HEK293 (cell line): Measurements from ENCODE around the gene CSNK1E.
A peak's percentile ranks its signal among the peaks of the same experiment; 100 is the strongest.

Source experiments
- EGR2 ChIP-seq: fragments of 450-650 bp; formaldehyde crosslinking; IDR thresholded peaks from 2 replicates; pipeline ENCODE4 v1.5.1; 2016; ENCODE audit warnings: low read depth, missing biosample characterization, missing genetic modification characterization
- IKZF3 ChIP-seq: fragments of 450-650 bp; IDR thresholded peaks from 2 replicates; pipeline ENCODE4 v1.5.0; 2018; ENCODE audit warnings: missing biosample characterization, mild to moderate bottlenecking, missing genetic modification characterization, moderate library complexity
- PRDM1 ChIP-seq: fragments of 450-650 bp; formaldehyde crosslinking; IDR thresholded peaks from 2 replicates; pipeline ENCODE4; 2016; ENCODE audit warnings: missing biosample characterization, missing genetic modification characterization
- PRDM4 ChIP-seq: fragments of 450-650 bp; formaldehyde crosslinking; IDR thresholded peaks from 2 replicates; pipeline ENCODE4 v1.5.1; 2017; ENCODE audit warnings: missing biosample characterization, missing genetic modification characterization
- REPIN1 ChIP-seq: fragments of 450-650 bp; formaldehyde crosslinking; IDR thresholded peaks from 2 replicates; pipeline ENCODE4 v1.5.1; 2017; ENCODE audit warnings: missing biosample characterization, missing genetic modification characterization, low read depth
- SP2 ChIP-seq: fragments of 450-650 bp; formaldehyde crosslinking; IDR thresholded peaks from 2 replicates; pipeline ENCODE4 v1.5.1; 2016; ENCODE audit warnings: missing biosample characterization, missing genetic modification characterization
- TRIM28 ChIP-seq: IDR thresholded peaks from 2 replicates; pipeline ENCODE4 v1.6.1; 2011; ENCODE audit warnings: low read length, control low read depth, borderline replicate concordance
- ZBTB17 ChIP-seq: fragments of 450-650 bp; formaldehyde crosslinking; IDR thresholded peaks from 2 replicates; pipeline ENCODE4 v1.5.1; 2016; ENCODE audit warnings: missing biosample characterization, missing genetic modification characterization
- ZEB2 ChIP-seq: fragments of 450-650 bp; formaldehyde crosslinking; IDR thresholded peaks from 2 replicates; pipeline ENCODE4 v1.5.1; 2016; ENCODE audit warnings: missing biosample characterization, missing genetic modification characterization
- ZFP41 ChIP-seq: fragments of 450-650 bp; formaldehyde crosslinking; IDR thresholded peaks from 2 replicates; pipeline ENCODE4 v1.5.1; 2016; ENCODE audit warnings: missing biosample characterization, missing genetic modification characterization, borderline replicate concordance
- ZNF133 ChIP-seq: fragments of 450-650 bp; formaldehyde crosslinking; IDR thresholded peaks from 2 replicates; pipeline ENCODE4 v1.5.1; 2016; ENCODE audit warnings: missing biosample characterization, missing genetic modification characterization
- ZNF202 ChIP-seq: fragments of 450-650 bp; formaldehyde crosslinking; IDR thresholded peaks from 2 replicates; pipeline ENCODE4 v1.5.1; 2016; ENCODE audit warnings: missing biosample characterization, missing genetic modification characterization, borderline replicate concordance
- ZNF391 ChIP-seq: fragments of 450-650 bp; formaldehyde crosslinking; IDR thresholded peaks from 2 replicates; pipeline ENCODE4 v1.5.1; 2016; ENCODE audit warnings: low read depth, missing biosample characterization, missing genetic modification characterization, borderline replicate concordance
- ZNF501 ChIP-seq: fragments of 450-650 bp; formaldehyde crosslinking; IDR thresholded peaks from 2 replicates; pipeline ENCODE4 v1.5.1; 2016; ENCODE audit warnings: missing biosample characterization, missing genetic modification characterization
- ZNF510 ChIP-seq: fragments of 450-650 bp; formaldehyde crosslinking; IDR thresholded peaks from 2 replicates; pipeline ENCODE4 v1.5.1; 2018; ENCODE audit warnings: mild to moderate bottlenecking, missing genetic modification characterization, missing biosample characterization; ENCODE audit not compliant: insufficient replicate concordance
- ZNF548 ChIP-seq: fragments of 450-650 bp; formaldehyde crosslinking; IDR thresholded peaks from 2 replicates; pipeline ENCODE4 v1.5.1; 2016; ENCODE audit warnings: missing biosample characterization, missing genetic modification characterization
- ZNF558 ChIP-seq: fragments of 450-650 bp; formaldehyde crosslinking; IDR thresholded peaks from 2 replicates; pipeline ENCODE4 v1.5.1; 2016; ENCODE audit warnings: missing biosample characterization, missing genetic modification characterization
- ZNF560 ChIP-seq: fragments of 450-650 bp; formaldehyde crosslinking; IDR thresholded peaks from 2 replicates; pipeline ENCODE4 v1.5.1; 2017; ENCODE audit warnings: missing biosample characterization, missing genetic modification characterization, borderline replicate concordance
- ZNF610 ChIP-seq: fragments of 450-650 bp; formaldehyde crosslinking; IDR thresholded peaks from 2 replicates; pipeline ENCODE4 v1.5.1; 2016; ENCODE audit warnings: missing biosample characterization, missing genetic modification characterization, borderline replicate concordance
- ZNF623 ChIP-seq: fragments of 450-650 bp; formaldehyde crosslinking; IDR thresholded peaks from 2 replicates; pipeline ENCODE4 v1.5.1; 2016; ENCODE audit warnings: missing biosample characterization, missing genetic modification characterization
- ZSCAN23 ChIP-seq: fragments of 450-650 bp; formaldehyde crosslinking; IDR thresholded peaks from 2 replicates; pipeline ENCODE4 v1.5.1; 2016; ENCODE audit warnings: missing biosample characterization, missing genetic modification characterization
- TF ChIP-seq, protein P1 (sequence below): fragments of 450-650 bp; formaldehyde crosslinking; IDR thresholded peaks from 2 replicates; pipeline ENCODE4 v1.5.1; 2016; ENCODE audit warnings: missing biosample characterization, missing genetic modification characterization
- TF ChIP-seq, protein P2 (sequence below): fragments of 450-650 bp; formaldehyde crosslinking; IDR thresholded peaks from 2 replicates; pipeline ENCODE4 v1.5.1; 2017; ENCODE audit warnings: missing biosample characterization, missing genetic modification characterization
- TF ChIP-seq, protein P3 (sequence below): fragments of 450-650 bp; formaldehyde crosslinking; IDR thresholded peaks from 2 replicates; pipeline ENCODE4 v1.5.1; 2016; ENCODE audit warnings: missing biosample characterization, missing genetic modification characterization
- TF ChIP-seq, protein P4 (sequence below): fragments of 450-650 bp; formaldehyde crosslinking; IDR thresholded peaks from 2 replicates; pipeline ENCODE4 v1.5.1; 2016; ENCODE audit warnings: missing biosample characterization, missing genetic modification characterization
- TF ChIP-seq, protein P5 (sequence below): fragments of 450-650 bp; formaldehyde crosslinking; IDR thresholded peaks from 2 replicates; pipeline ENCODE4 v1.5.1; 2016; ENCODE audit warnings: missing biosample characterization, missing genetic modification characterization
- TF ChIP-seq, protein P6 (sequence below): fragments of 450-650 bp; formaldehyde crosslinking; IDR thresholded peaks from 2 replicates; pipeline ENCODE4 v1.5.1; 2016; ENCODE audit warnings: missing biosample characterization, missing genetic modification characterization

Gene CSNK1E

DNA sequence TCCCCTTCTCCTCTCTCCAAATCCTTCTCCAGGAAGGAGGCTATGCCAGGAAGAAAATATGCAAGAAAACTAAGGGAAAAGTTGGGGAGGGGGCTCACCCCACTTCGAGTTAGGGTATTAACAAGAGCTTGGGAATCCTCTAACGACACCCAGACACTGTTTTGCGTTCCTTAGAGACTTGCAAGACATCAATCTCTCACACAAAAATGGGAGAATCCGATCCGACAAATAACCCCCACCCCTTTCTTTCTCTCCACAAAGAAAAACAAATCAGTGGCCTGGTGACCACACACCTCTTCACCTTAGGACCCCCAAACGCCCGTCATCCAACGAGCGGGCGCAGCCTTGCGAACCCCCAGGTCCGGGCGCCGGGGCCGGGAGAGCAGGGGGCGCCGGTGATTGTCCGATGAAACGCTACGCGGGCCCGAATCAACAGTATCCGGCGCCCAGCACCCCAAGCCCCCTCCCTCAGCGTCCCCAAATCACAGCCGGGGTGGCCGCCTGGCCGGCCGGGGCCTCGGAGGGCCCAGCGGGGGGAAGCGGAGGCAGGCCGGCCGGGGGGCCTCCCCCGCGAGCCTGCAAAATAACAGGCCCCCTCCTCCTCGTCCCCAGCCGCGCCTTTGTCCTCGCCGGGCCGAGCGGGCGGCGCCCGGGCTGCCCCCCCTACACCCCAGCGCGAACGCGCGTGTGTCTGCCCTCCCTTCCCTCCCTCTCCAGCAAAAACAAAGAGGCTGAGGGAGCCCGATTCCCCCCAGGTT is 690 bp downstream of the CSNK1E start (continued):
- TF ChIP-seq ZNF501 (tag by site-specific recombination): no peak
- TF ChIP-seq, protein P1, sequence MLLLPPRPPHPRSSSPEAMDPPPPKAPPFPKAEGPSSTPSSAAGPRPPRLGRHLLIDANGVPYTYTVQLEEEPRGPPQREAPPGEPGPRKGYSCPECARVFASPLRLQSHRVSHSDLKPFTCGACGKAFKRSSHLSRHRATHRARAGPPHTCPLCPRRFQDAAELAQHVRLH: no peak
- TF ChIP-seq ZBTB17: no peak
- no peak for TF ChIP-seq REPIN1 (tag by site-specific recombination)
- no peak for TF ChIP-seq ZFP41
- no peak for TF ChIP-seq ZNF558 (tag by site-specific recombination)
- no peak for TF ChIP-seq ZNF610
- TF ChIP-seq ZEB2 (tag by site-specific recombination): peak; percentile 68; the same call in 1 of the 2 replicates
- no peak for TF ChIP-seq ZNF133 (tag by site-specific recombination)
- TF ChIP-seq EGR2 (tag by site-specific recombination): 0 out of 2 replicates have a peak, but pooled peaks have one; percentile 25
- TF ChIP-seq ZSCAN23 (tag by site-specific recombination): no peak
- TF ChIP-seq SP2: no peak
- TF ChIP-seq, protein P2, sequence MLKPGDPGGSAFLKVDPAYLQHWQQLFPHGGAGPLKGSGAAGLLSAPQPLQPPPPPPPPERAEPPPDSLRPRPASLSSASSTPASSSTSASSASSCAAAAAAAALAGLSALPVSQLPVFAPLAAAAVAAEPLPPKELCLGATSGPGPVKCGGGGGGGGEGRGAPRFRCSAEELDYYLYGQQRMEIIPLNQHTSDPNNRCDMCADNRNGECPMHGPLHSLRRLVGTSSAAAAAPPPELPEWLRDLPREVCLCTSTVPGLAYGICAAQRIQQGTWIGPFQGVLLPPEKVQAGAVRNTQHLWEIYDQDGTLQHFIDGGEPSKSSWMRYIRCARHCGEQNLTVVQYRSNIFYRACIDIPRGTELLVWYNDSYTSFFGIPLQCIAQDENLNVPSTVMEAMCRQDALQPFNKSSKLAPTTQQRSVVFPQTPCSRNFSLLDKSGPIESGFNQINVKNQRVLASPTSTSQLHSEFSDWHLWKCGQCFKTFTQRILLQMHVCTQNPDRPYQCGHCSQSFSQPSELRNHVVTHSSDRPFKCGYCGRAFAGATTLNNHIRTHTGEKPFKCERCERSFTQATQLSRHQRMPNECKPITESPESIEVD: no peak
- TF ChIP-seq, protein P3, sequence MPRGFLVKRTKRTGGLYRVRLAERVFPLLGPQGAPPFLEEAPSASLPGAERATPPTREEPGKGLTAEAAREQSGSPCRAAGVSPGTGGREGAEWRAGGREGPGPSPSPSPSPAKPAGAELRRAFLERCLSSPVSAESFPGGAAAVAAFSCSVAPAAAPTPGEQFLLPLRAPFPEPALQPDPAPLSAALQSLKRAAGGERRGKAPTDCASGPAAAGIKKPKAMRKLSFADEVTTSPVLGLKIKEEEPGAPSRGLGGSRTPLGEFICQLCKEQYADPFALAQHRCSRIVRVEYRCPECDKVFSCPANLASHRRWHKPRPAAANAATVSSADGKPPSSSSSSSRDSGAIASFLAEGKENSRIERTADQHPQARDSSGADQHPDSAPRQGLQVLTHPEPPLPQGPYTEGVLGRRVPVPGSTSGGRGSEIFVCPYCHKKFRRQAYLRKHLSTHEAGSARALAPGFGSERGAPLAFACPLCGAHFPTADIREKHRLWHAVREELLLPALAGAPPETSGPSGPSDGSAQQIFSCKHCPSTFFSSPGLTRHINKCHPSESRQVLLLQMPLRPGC (tag by site-specific recombination): no peak
- no peak for TF ChIP-seq ZNF623 (tag by site-specific recombination)
- TF ChIP-seq, protein P4, sequence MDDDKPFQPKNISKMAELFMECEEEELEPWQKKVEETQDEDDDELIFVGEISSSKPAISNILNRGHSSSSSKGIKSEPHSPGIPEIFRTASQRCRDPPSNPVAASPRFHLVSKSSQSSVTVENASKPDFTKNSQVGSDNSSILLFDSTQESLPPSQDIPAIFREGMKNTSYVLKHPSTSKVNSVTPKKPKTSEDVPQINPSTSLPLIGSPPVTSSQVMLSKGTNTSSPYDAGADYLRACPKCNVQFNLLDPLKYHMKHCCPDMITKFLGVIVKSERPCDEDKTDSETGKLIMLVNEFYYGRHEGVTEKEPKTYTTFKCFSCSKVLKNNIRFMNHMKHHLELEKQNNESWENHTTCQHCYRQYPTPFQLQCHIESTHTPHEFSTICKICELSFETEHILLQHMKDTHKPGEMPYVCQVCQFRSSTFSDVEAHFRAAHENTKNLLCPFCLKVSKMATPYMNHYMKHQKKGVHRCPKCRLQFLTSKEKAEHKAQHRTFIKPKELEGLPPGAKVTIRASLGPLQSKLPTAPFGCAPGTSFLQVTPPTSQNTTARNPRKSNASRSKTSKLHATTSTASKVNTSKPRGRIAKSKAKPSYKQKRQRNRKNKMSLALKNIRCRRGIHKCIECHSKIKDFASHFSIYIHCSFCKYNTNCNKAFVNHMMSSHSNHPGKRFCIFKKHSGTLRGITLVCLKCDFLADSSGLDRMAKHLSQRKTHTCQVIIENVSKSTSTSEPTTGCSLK: no peak
- no peak for TF ChIP-seq PRDM1 (tag by site-specific recombination)
- no peak for TF ChIP-seq ZNF391 (tag by site-specific recombination)
- no peak for TF ChIP-seq IKZF3 (tag by site-specific recombination)
- no peak for TF ChIP-seq ZNF548 (tag by site-specific recombination)
- TF ChIP-seq ZNF560: no peak
- TF ChIP-seq PRDM4 (tag by site-specific recombination): no peak
- TF ChIP-seq ZNF202 (tag by site-specific recombination): no peak
- TF ChIP-seq, protein P5, sequence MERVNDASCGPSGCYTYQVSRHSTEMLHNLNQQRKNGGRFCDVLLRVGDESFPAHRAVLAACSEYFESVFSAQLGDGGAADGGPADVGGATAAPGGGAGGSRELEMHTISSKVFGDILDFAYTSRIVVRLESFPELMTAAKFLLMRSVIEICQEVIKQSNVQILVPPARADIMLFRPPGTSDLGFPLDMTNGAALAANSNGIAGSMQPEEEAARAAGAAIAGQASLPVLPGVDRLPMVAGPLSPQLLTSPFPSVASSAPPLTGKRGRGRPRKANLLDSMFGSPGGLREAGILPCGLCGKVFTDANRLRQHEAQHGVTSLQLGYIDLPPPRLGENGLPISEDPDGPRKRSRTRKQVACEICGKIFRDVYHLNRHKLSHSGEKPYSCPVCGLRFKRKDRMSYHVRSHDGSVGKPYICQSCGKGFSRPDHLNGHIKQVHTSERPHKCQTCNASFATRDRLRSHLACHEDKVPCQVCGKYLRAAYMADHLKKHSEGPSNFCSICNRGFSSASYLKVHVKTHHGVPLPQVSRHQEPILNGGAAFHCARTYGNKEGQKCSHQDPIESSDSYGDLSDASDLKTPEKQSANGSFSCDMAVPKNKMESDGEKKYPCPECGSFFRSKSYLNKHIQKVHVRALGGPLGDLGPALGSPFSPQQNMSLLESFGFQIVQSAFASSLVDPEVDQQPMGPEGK: peak; percentile 34
- TF ChIP-seq TRIM28: no peak
- TF ChIP-seq, protein P6, sequence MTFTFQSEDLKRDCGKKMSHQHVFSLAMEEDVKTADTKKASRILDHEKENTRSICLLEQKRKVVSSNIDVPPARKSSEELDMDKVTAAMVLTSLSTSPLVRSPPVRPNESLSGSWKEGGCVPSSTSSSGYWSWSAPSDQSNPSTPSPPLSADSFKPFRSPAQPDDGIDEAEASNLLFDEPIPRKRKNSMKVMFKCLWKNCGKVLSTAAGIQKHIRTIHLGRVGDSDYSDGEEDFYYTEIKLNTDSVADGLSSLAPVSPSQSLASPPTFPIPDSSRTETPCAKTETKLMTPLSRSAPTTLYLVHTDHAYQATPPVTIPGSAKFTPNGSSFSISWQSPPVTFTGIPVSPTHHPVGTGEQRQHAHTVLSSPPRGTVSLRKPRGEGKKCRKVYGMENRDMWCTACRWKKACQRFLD (tag by site-specific recombination): no peak
- no peak for TF ChIP-seq ZNF510 (tag by site-specific recombination)
